WTC11 (cell line): ENCODE results near the gene TMEM178A.

Source experiments
- CTCF ChIP-seq: fragments of 200-600 bp; IDR thresholded peaks from 2 replicates; pipeline ENCODE4 v1.8.0; 2022; ENCODE audit warnings: antibody characterized with exemption
- ELF4 ChIP-seq: sonication (generic); formaldehyde crosslinking; IDR thresholded peaks from 2 replicates; pipeline ENCODE4 v1.8.1; 2022; ENCODE audit warnings: low read depth, mild to moderate bottlenecking, moderate library complexity, missing genetic modification reagents
- HMGXB4 ChIP-seq: sonication (generic); formaldehyde crosslinking; IDR thresholded peaks from 2 replicates; pipeline ENCODE4 v1.8.1; 2023; ENCODE audit warnings: mild to moderate bottlenecking, moderate library complexity, missing genetic modification reagents
- IRF2 ChIP-seq: sonication (generic); formaldehyde crosslinking; IDR thresholded peaks from 2 replicates; pipeline ENCODE4 v1.8.0; 2022; ENCODE audit warnings: low read depth, missing genetic modification reagents, borderline replicate concordance
- RELA ChIP-seq: sonication (generic); formaldehyde crosslinking; IDR thresholded peaks from 2 replicates; pipeline ENCODE4 v1.8.1; 2022; ENCODE audit warnings: missing genetic modification reagents, mild to moderate bottlenecking, borderline replicate concordance
- SMAD4 ChIP-seq: sonication (generic); formaldehyde crosslinking; IDR thresholded peaks from 2 replicates; pipeline ENCODE4 v1.8.0; 2022; ENCODE audit warnings: mild to moderate bottlenecking, missing genetic modification reagents
- TEAD4 ChIP-seq: sonication (generic); formaldehyde crosslinking; IDR thresholded peaks from 2 replicates; pipeline ENCODE4 v1.8.0; 2022; ENCODE audit warnings: mild to moderate bottlenecking, missing genetic modification reagents
- ZNF396 ChIP-seq: fragments of 250-450 bp; sonication (Bioruptor Pico); IDR thresholded peaks from 2 replicates; pipeline ENCODE4 v1.8.0; 2021; ENCODE audit warnings: mild to moderate bottlenecking, moderate library complexity, borderline replicate concordance
- ZNF423 ChIP-seq: fragments of 250-450 bp; sonication (Bioruptor Pico); IDR thresholded peaks from 2 replicates; pipeline ENCODE4 v2.1.2; 2022; ENCODE audit warnings: mild to moderate bottlenecking, moderate library complexity
- TF ChIP-seq, protein P1 (sequence below): sonication (generic); formaldehyde crosslinking; IDR thresholded peaks from 2 replicates; pipeline ENCODE4 v1.8.1; 2023; ENCODE audit warnings: mild to moderate bottlenecking, missing genetic modification reagents, borderline replicate concordance
- TF ChIP-seq, protein P2 (sequence below): sonication (generic); formaldehyde crosslinking; IDR thresholded peaks from 2 replicates; pipeline ENCODE4 v1.8.0; 2022; ENCODE audit warnings: mild to moderate bottlenecking, missing genetic modification reagents
- TF ChIP-seq, protein P3 (sequence below): sonication (generic); formaldehyde crosslinking; IDR thresholded peaks from 2 replicates; pipeline ENCODE4 v1.8.1; 2022; ENCODE audit warnings: mild to moderate bottlenecking, missing genetic modification reagents, moderate library complexity, borderline replicate concordance

GRCh38 chr2:39712953-39713352, 47.2 kb downstream of the TMEM178A start:
- TF ChIP-seq TEAD4 (CRISPR knock-in tag): no peak
- TF ChIP-seq CTCF: no peak
- no peak for TF ChIP-seq ELF4
- no peak for TF ChIP-seq ZNF396 (CRISPR knock-in tag)
- TF ChIP-seq SMAD4 (CRISPR knock-in tag): no peak
- TF ChIP-seq IRF2: no peak
- no peak for TF ChIP-seq RELA (CRISPR knock-in tag)
- no peak for TF ChIP-seq ZNF423 (CRISPR knock-in tag)
- TF ChIP-seq, protein P1, sequence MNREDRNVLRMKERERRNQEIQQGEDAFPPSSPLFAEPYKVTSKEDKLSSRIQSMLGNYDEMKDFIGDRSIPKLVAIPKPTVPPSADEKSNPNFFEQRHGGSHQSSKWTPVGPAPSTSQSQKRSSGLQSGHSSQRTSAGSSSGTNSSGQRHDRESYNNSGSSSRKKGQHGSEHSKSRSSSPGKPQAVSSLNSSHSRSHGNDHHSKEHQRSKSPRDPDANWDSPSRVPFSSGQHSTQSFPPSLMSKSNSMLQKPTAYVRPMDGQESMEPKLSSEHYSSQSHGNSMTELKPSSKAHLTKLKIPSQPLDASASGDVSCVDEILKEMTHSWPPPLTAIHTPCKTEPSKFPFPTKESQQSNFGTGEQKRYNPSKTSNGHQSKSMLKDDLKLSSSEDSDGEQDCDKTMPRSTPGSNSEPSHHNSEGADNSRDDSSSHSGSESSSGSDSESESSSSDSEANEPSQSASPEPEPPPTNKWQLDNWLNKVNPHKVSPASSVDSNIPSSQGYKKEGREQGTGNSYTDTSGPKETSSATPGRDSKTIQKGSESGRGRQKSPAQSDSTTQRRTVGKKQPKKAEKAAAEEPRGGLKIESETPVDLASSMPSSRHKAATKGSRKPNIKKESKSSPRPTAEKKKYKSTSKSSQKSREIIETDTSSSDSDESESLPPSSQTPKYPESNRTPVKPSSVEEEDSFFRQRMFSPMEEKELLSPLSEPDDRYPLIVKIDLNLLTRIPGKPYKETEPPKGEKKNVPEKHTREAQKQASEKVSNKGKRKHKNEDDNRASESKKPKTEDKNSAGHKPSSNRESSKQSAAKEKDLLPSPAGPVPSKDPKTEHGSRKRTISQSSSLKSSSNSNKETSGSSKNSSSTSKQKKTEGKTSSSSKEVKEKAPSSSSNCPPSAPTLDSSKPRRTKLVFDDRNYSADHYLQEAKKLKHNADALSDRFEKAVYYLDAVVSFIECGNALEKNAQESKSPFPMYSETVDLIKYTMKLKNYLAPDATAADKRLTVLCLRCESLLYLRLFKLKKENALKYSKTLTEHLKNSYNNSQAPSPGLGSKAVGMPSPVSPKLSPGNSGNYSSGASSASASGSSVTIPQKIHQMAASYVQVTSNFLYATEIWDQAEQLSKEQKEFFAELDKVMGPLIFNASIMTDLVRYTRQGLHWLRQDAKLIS: no peak
- TF ChIP-seq, protein P2, sequence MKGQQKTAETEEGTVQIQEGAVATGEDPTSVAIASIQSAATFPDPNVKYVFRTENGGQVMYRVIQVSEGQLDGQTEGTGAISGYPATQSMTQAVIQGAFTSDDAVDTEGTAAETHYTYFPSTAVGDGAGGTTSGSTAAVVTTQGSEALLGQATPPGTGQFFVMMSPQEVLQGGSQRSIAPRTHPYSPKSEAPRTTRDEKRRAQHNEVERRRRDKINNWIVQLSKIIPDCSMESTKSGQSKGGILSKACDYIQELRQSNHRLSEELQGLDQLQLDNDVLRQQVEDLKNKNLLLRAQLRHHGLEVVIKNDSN (CRISPR knock-in tag): no peak
- TF ChIP-seq HMGXB4: no peak
- TF ChIP-seq, protein P3, sequence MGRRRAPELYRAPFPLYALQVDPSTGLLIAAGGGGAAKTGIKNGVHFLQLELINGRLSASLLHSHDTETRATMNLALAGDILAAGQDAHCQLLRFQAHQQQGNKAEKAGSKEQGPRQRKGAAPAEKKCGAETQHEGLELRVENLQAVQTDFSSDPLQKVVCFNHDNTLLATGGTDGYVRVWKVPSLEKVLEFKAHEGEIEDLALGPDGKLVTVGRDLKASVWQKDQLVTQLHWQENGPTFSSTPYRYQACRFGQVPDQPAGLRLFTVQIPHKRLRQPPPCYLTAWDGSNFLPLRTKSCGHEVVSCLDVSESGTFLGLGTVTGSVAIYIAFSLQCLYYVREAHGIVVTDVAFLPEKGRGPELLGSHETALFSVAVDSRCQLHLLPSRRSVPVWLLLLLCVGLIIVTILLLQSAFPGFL (CRISPR knock-in tag): no peak
